Thymus (tissue), 14 donors: ENCODE results near the gene PLIN5. TPM values are rescaled to one million over a fixed set of nuclear protein-coding genes. Genes with fewer than 3 reads are reported as not detected.

Experiments used
- DNase-seq, 9 donors: peaks; one replicate each; pipeline ENCODE4 v3.0.0-alpha.2; 2013; ENCODE audit warnings: low spot score in 9 of 9, low read depth in 6 of 9, missing footprints in 1 of 9
- H3K27ac ChIP-seq, 2 donors: one replicate each; pipeline ENCODE4 v1.5.1; 2013; ENCODE audit warnings: control low read depth in 1 of 2, low read depth in 1 of 2, low read length in 1 of 2, mild to moderate bottlenecking in 1 of 2, moderate library complexity in 1 of 2
- H3K27me3 ChIP-seq, 2 donors: one replicate each; pipeline ENCODE4 v1.5.1; 2013; ENCODE audit warnings: low read length in 1 of 2; ENCODE audit not compliant: control insufficient read depth in 2 of 2, insufficient read depth in 1 of 2
- H3K36me3 ChIP-seq, 2 donors: one replicate each; pipeline ENCODE4 v1.5.1; 2013; ENCODE audit warnings: low read length in 1 of 2, mild to moderate bottlenecking in 1 of 2, moderate library complexity in 1 of 2; ENCODE audit not compliant: control insufficient read depth in 2 of 2, insufficient read depth in 2 of 2
- H3K4me1 ChIP-seq, 2 donors: one replicate each; pipeline ENCODE4 v1.5.1; 2013; ENCODE audit warnings: low read length in 2 of 2; ENCODE audit not compliant: control insufficient read depth in 2 of 2, insufficient read depth in 2 of 2
- H3K4me3 ChIP-seq, 2 donors: one replicate each; pipeline ENCODE4 v1.5.1; 2013; ENCODE audit warnings: low read length in 2 of 2, control low read depth in 1 of 2, mild to moderate bottlenecking in 1 of 2
- H3K9me3 ChIP-seq, 2 donors: one replicate each; pipeline ENCODE4 v1.5.1; 2013; ENCODE audit warnings: low read length in 1 of 2, mild to moderate bottlenecking in 1 of 2; ENCODE audit not compliant: control insufficient read depth in 2 of 2, insufficient read depth in 1 of 2
- WGBS: extraction: QIAGEN DNeasy Blood & Tissue Kit; methylation state at CpG from one replicate; pipeline ENCODE4 v1.1.7; 2013; 5-methylcytosine and 5-hydroxymethylcytosine counted together
- long read RNA-seq, 10 donors: transcript quantifications; one replicate each; lab custom pipeline, GENCODE V29; 2026
- polyA plus RNA-seq: library from polyadenylated mRNA; stranded (reverse); fragments of 200-250 nt; gene quantifications from one replicate; pipeline ENCODE4 v1.2.3, GENCODE V29; 2013
- total RNA-seq: library from RNA; stranded (reverse); fragments of 120-200 nt; gene quantifications from one replicate; pipeline ENCODE4 v1.2.4, GENCODE V29; 2013
- donor health status: healthy.

Gene PLIN5
- total RNA-seq (1.2 TPM), polyA plus RNA-seq (12.3 TPM)
- long read RNA-seq, donor 1: 0 reads
- long read RNA-seq, donor 2, partial matches to known transcripts: 0 of 2 reads
- long read RNA-seq, donor 2, other reads (novel, unspliced or antisense): 0 of 2 reads
- long read RNA-seq, donor 3, partial matches to known transcripts: 0 of 1 reads
- long read RNA-seq, donor 3, other reads (novel, unspliced or antisense): 0 of 1 reads
- long read RNA-seq, donor 4: 0 reads
- long read RNA-seq, donor 5, partial matches to known transcripts: 0 of 2 reads
- long read RNA-seq, donor 5, other reads (novel, unspliced or antisense): 0 of 2 reads
- long read RNA-seq, donor 6: 0 reads
- long read RNA-seq, donor 7, partial matches to known transcripts: 0 of 1 reads
- long read RNA-seq, donor 7, other reads (novel, unspliced or antisense): 0 of 1 reads
- long read RNA-seq, donor 8: 0 reads
- long read RNA-seq, donor 9: 0 reads
- long read RNA-seq, donor 10: 0 reads

DNA sequence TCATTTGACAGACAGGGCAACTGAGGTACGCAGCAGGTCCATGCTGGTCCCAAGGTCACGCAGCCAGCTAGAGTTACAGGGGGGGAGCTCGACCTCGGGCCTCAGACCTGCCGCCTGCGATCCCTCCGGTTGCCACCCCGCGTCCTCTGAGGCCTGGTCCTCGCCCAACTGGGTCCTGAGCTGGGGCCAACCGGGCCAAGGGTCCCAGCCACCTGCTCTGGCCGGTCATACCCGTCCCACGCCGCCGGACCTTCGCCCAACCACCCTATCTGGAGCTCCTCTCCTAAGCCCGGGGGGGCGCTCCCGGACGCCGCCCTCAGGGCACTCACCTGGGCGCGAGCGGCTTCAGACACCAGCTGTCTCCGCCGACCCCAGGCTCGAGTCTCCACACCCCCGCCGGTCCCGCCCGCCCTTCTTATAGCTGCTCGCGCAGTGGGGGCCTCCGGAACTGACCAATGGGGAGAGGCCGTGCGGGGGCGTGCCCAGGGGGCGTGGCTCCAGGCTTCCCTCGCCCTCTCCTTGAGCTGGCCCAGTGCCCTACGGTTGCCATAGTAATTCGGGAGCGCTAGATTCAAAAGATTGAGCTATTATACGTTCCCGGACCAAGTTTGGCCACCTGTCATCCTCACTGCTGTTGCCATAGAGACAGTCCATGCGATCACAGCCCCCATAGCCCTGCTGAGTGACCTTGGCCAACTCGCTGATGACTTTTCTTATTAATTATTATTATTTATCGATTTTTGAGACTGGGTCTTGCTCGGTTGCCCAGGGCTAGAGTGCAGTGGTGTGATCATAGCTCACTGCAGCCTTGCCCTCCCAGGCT lies at the start of gene PLIN5:
Gene PLIN5 (minus strand): TSS at position 389 of the 823 bp plus-strand sequence. CDS start 1,150 bp downstream, outside the sequence.
- no peaks in the 10 kb centered on the region for H3K36me3 ChIP-seq
- peaks cover 4 to 35% of the 10 kb centered on the region in 2 donors for H3K27me3 ChIP-seq
- DNase-seq: peak in 2 of 9 donors; percentile 19 to 27
- no peak within 1 kb of the TSS for H3K27ac ChIP-seq
- WGBS: 24% methylated on average over 49 of the region's 49 CpGs
- H3K4me3 ChIP-seq: no peak within 1 kb of the TSS
- peaks cover 0 to 8% of the 10 kb centered on the region in 2 donors for H3K4me1 ChIP-seq
- H3K9me3 ChIP-seq: no peaks in the 10 kb centered on the region

GRCh38 chr19:4583961-4584669 lies 49.1 kb upstream of the PLIN5 start:
- H3K27ac ChIP-seq: no peak overlapping the region

GRCh38 chr19:4582980-4583842 lies 48.2 kb upstream of the PLIN5 start:
- no peak for DNase-seq
- Histone ChIP-seq H3K36me3 (no peaks in the 10 kb centered on the region), H3K4me3 (no peak overlapping the region), H3K9me3 (peaks cover 1 to 7% of the 10 kb centered on the region in 2 donors), H3K27ac (no peak overlapping the region), H3K4me1 (peaks cover 5 to 14% of the 10 kb centered on the region in 2 donors), H3K27me3 (peaks cover 66 to 93% of the 10 kb centered on the region in 2 donors)
- 37% methylated on average over 16 of the region's 16 CpGs for WGBS

More at GRCh38 chr19:4583961-4584669, 49.1 kb upstream of the PLIN5 start:
- WGBS: 5% methylated on average over 49 of the region's 49 CpGs
- DNase-seq: peak in 1 of 9 donors; percentile 35
- Histone ChIP-seq H3K4me3 (peak overlapping the region; percentile 30 to 40), H3K9me3 (peaks cover 0 to 7% of the 10 kb centered on the region in 2 donors), H3K27me3 (peaks cover 61 to 87% of the 10 kb centered on the region in 2 donors), H3K4me1 (peaks cover 5 to 14% of the 10 kb centered on the region in 2 donors), H3K36me3 (no peaks in the 10 kb centered on the region)

DNA sequence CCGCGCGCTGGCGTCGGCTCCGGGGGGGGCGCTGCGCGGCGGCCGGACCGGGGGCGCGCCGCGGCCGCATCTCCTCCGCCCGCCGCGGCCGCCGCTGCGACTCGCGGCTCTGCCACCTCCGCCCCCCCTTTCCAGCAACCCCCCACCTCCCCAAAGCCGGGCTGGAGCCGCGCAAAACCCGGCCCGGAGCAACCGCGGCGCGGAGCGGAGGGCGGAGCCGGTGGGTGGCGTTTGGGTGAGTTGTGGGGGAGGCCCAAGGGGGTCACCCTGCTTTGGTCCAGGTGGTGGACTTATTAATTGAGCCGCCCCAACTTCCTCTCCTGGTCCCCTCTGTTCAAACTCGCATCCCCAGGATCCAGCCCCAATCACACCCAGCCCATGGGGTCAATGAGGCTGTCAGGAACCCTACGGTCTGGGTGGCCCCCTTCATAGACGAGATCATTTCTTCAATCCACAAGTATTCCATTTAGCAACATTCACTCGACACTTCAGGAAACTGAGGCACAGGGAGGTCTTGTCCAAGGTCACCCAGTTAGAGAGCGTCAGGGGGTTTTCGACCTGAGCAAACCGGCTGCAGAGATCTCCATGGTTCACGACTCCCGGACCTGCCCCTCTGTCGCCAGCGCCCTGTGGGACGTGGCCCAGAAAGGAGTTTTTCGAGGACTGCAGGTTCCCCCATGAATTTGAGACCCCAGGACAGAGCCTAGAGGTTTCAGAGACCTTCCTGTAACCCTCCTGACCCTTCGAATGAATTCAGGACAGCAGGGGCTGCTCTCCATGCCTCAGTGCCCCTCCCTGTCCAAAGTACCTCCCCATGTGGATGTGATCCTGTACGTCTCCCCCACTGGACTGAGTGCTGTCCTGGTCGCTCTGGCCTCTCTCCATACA lies 46.9 kb upstream of the PLIN5 start:
- Histone ChIP-seq H3K4me1 (peaks cover 5 to 14% of the 10 kb centered on the region in 2 donors), H3K27me3 (peaks cover 71 to 96% of the 10 kb centered on the region in 2 donors), H3K9me3 (peaks cover 1 to 7% of the 10 kb centered on the region in 2 donors), H3K36me3 (no peaks in the 10 kb centered on the region), H3K27ac (no peak overlapping the region), H3K4me3 (peak overlapping the region in 1 of 2 donors; percentile 46)
- DNase-seq: peak in 1 of 9 donors; percentile 46
- WGBS: 14% methylated on average over 57 of the region's 57 CpGs

DNA sequence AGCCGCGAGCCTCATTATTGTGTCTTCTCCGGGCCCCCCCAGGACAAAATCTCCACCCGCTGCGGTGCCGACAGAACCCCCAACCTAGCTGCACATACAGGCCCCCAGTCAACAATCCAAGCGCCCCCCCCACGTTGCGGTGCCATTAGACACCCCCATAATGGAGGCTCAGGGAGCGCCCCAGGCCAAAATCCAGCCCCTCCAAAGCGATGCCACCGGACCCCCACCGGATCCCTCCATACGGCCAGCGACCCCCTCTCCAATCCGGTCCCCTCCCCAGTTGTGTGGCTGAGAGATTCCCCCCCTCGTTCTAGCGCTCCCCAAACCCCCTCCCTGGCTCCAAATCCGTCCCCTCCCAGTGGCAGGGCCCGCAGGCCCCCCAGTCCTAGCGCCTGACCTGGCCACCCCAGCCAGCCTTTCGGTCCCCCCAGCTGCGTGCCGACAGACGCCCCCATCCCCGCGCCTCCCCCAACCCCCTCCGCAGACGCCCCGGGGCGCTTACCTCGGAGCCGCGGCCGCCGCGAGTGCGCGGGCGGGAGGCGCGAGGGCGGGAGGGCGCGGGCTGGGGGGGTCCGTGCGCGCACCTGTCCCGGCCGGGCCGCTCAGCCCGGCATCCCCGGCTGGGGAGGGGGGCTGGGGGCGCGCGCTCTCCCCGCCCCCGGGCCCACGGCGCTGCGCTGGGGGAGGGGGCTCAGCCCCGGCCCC lies 46.1 kb upstream of the PLIN5 start:
- peaks cover 71 to 94% of the 10 kb centered on the region in 2 donors for H3K27me3 ChIP-seq
- no peak overlapping the region for H3K27ac ChIP-seq
- H3K9me3 ChIP-seq: peaks cover 1 to 9% of the 10 kb centered on the region in 2 donors
- H3K36me3 ChIP-seq: no peaks in the 10 kb centered on the region
- H3K4me3 ChIP-seq: peak overlapping the region in 1 of 2 donors; percentile 46
- peaks cover 5 to 14% of the 10 kb centered on the region in 2 donors for H3K4me1 ChIP-seq
- WGBS: 1% methylated on average over 62 of the region's 62 CpGs
- no peak for DNase-seq

- Histone ChIP-seq H3K27me3 (peaks cover 66 to 94% of the 10 kb centered on the region in 2 donors), H3K4me3 (no peak overlapping the region), H3K27ac (no peak overlapping the region), H3K4me1 (peaks cover 5 to 14% of the 10 kb centered on the region in 2 donors), H3K9me3 (peaks cover 1 to 10% of the 10 kb centered on the region in 2 donors), H3K36me3 (no peaks in the 10 kb centered on the region)
- DNase-seq: no peak
- 9% methylated on average over 50 of the region's 50 CpGs for WGBS
Measured at GRCh38 chr19:4580021-4580901, 45.2 kb upstream of the PLIN5 start.
